Right lobe of liver (tissue), 4 donors: ENCODE results near the gene AIFM1.

Source experiments
- CTCF ChIP-seq, 4 donors: fragments of 200-600 bp in 3 of 4; fragments of 450-650 bp in 1 of 4; IDR thresholded peaks; one replicate each; pipeline versions ENCODE4 v1.5.1 to v1.8.0; 2016 to 2022; ENCODE audit warnings: antibody characterized with exemption in 4 of 4, mild to moderate bottlenecking in 2 of 4
- POLR2A ChIP-seq: fragments of 450-650 bp; IDR thresholded peaks from one replicate; pipeline ENCODE4 v1.6.1; 2017; ENCODE audit warnings: antibody characterized with exemption, mild to moderate bottlenecking
- donor health status: DM: no; HTN: no; CAD: no.
- donor health status: DM: no; HTN: no; CAD: no.
- donor health status: DM: no; HTN: yes; CAD: no.

GRCh38 chrX:130109429-130110378, 55.9 kb downstream of the AIFM1 start:
- no peak for TF ChIP-seq CTCF (IDR thresholded peaks at IDR 0.05)
- no peak for TF ChIP-seq POLR2A
